ENCODE measurements around the gene TMEM255B.

Gene TMEM255B

DNA sequence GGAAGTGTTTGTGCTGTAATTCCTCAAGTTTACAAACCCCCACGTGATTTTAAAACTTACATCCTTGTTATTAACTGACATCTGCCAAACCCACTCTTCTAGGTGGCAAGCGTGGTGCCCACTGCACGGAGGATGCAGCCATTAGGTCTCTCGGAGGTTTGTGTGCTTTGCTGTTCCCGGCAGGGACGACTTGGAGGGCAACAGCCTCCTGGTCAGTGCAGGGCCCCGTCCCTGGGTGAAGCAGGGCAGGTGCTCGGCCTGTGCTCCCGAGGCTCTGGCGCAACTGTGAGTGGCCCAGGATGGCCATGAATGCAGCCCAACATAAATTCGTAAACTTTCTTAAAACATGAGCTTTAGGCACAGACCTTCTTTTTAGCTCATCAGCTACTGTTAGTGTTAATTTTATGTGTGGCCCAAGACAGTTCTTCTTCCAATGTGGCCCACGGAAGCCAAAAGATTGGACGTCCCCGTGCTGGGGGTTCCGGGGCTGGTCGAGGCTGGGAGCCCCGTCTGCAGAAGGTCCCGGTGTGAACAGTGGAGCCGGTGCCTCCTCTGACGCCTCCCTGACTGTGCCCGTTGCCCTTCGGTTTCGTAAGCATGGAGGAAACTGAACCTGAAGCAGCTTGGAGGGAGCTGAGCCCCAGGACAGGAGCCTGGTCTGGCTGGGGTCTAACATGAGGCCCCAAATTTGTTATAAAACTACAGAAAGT lies 93.0 kb downstream of the TMEM255B start:
- DNase-seq, result no peak

DNA sequence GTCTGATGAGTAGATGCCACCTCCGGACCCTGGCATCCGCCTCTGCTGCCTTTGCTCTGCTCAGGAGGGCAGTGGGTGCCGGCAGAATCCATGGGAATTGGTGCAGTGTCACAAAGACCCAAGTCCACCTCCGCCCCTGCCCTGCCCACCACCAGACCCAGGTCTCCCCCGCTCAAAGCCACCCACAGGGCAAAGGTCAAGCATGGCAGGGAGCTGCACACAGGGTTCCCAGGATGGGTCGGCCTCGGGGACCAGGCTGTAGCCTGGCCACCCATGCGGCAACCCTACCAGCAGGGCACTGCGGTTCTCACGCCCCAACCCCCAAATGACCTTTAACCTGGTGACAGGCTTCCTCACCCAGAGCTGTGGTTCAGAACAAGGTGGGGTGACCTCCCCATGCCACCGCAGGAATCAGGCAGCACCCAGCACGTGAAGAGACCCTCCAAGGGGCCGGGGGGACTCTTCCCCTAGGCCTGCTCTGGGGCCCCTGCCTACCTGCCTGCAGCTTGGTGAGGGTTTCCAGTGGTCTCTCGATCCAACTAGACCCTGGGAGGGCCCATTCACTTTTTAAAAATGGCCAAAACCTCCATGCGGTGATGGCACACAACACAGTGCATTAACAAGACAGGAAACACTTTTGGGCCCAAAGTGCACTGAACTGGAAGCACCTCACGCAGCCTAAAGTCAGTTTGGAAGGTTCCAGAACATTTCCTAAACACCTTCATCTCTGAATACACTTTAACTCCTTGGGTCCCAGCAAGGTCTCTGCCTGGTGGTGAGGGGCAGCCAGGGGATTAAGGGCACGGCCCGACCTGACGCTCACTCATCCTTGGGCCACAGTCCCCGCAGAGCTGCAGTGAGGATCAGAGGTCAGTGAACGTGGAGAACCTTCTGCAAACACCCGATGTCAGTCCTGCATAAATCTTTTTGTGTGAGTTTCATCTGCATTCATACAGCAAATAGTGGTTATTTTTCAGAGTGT lies 93.8 kb downstream of the TMEM255B start:
- no peak for DNase-seq

GRCh38 chr13:113853518-113854237 lies 94.7 kb downstream of the TMEM255B start:
- peak; percentile 16 to 31 for DNase-seq

DNA sequence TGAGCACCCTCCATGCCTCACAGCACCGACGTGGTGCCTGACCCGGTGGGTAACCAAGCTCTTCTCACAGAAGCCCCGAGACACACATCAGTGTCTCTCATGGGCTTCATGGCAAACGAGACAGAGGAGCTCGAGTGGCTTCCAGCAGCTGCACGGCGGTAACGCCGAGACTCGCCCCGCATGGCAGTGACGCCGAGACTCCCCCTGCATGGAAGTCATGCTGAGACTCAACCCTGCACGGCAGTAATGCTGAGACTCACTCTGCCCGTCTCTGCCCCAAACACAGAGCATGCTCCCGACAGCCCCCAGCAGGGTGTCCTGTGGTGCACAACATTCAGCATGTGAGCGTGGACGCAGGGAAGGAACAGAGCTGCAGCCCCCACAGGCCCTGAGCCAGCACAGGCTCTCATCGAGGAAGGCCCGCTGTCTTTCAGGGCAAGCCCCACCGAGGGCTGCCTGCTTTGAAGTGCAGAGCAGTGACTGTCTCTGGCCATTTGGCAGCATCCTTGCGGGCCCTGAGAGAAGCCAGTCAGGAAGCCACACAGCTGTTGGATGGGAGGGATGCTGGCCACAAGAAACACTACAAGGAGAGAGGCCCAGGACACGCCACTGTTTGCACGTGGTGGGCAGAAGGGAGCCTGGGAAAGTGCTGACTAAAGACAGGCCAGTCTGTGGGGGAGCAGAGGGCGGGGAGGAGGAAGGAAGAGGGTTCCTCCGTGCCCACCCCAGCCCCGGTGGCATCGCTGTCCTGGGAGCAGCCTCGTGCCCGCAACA lies 95.4 kb downstream of the TMEM255B start:
- DNase-seq, result peak; percentile 36 to 49

DNA sequence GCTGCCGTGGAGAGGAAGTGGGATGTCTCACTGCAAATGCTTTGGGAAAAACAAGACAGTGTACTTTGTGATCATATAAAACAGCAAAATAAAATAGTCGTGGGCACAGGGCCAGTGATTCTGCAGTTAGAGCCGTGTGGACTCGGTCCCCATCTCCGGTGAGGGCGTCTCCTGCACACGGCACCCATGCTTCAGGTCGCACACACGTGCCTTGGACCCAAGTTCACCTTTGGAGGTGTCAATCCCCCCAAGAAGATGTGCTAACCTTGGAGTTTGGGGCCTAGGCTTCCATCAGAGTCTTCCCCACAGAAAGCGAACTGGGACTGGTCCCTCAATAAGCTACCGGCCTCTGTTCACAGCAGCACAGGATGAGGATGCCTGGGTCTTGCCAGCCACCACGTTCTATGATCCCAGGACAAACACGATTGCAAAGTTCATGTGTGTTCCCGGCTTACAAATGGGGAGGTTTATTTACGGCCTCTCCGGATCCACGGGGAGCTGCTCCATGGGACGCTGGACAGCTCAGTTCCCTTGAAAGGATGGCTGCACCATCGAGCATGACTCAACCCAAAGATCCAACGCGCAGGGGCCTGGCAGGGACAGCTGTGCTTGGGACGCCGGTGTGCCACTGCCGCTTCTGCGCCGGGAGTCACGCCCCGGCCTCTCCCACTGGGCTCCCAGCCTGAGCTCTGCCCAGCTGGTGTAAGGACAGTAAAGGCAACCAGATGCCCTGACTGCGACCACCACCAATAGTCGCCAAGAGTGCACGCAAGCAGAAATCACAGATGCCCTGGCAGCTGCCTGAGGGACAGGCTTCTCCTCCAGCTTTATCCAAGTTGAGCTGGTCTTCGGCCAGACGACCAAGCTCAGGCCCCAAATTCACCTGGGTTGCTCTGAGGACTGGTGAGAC lies 96.2 kb downstream of the TMEM255B start:
- DNase-seq, result no peak

DNA sequence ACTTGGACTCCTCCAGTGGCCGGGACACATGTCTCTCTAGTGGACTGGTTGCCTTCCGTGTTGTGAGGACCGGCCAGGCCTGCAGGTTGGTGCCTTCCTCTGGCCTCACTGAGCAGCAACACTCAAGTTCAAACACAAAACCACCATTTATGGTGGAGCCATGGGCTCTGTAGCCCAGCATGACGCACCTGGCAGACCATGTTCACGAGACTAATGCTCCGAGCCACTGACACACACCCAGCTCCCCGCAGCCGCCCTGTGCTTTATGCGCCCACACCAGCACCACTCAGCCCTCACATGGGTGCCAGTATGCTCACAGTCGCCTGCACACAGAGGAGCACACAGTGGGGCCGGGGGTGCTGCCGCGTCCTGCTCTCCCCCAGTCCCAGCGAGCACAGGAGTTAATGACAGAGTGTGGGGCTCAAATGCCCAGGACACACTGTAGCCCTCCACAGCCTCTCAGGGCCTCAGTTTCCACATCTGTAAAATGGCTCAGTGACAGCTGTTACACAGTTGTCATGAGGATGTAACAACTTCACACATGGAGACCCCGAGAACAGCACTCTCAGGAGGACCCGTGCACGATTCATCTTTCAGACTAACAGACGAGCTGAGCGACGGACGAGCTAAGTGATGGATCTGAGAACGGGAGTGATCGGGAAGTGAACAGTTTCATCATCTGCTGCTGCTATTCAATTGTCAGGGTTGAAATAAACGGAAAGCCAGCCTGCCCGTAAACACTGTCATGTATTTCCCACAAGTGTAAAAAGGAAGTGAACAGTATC lies 97.1 kb downstream of the TMEM255B start:
- no peak for DNase-seq

GRCh38 chr13:113856716-113857065 lies 97.7 kb downstream of the TMEM255B start:
- no peak for DNase-seq

DNA sequence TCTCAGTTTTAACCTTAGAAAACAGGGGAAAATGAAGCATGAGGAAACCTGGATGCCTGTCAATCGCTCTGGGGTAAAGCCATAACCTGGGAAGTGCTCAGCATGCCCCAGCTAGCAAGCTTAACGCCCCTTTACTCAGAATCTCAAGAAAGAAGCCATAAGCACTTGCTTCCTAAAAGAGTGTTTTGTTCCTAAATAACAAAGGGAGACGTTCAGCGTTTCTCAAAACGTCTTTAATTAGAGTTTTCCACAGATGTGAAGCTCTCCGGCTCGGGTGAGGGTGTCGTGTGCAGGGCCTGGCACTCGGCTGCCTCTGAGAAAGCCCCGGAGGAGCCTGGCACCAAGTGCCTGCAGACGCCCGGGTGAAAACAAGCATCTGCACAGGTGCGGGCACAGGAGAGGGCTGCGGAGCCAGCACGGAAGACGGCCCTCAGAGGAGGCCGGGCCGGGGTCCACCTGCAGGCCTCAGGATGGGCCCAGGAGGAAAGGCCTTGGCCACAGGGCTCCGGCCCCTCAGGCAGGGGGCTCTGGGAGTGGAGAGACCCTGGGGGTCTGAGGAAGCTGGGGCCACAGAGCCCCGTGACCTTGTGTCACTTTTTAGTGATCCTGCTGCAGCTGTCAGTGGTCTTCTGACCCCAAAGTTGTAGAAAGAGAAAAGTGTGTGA lies 98.6 kb downstream of the TMEM255B start:
- no peak for DNase-seq

GRCh38 chr13:113859311-113860050 lies 100.5 kb downstream of the TMEM255B start:
- no peak for DNase-seq

- DNase-seq, result no peak
Measured at GRCh38 chr13:113860051-113860664, 101.1 kb downstream of the TMEM255B start.

DNA sequence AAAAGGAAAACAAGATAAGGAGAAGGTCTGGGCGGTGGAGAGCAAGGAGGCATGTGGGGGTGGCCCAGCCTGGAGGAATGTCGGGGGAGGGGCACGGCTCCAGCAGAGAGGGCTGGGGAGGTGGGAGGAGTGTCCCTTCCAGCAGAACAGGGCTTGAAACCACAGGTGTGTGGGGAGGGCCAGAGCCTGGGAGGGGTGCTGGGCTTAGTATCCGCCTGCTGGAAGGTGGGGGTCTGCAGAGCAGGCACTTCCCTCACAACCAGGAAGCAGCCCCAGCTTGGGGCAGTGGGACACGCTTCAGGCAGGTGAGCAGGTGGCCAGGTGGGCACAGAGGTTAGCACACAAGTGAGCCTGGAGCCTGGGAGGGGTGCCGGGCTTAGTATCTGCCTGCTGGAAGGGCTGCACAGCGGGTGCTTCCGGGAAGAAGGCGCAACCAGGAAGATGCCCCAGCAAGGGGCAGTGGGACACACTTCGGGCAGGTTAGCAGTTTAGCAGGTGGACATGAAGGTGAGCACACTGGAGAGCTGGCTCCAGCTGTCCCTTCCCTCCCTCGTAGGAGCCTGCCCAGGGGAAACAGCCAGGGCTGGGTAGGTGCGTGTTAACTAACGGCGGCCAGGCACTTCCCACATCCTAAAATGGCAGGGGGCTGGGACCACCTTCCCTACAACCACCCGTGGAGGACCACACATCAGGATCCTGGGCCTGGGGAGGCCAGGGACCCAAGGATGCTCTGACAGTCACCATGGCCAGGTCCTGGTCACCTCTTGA lies 101.8 kb downstream of the TMEM255B start:
- DNase-seq, result no peak

DNA sequence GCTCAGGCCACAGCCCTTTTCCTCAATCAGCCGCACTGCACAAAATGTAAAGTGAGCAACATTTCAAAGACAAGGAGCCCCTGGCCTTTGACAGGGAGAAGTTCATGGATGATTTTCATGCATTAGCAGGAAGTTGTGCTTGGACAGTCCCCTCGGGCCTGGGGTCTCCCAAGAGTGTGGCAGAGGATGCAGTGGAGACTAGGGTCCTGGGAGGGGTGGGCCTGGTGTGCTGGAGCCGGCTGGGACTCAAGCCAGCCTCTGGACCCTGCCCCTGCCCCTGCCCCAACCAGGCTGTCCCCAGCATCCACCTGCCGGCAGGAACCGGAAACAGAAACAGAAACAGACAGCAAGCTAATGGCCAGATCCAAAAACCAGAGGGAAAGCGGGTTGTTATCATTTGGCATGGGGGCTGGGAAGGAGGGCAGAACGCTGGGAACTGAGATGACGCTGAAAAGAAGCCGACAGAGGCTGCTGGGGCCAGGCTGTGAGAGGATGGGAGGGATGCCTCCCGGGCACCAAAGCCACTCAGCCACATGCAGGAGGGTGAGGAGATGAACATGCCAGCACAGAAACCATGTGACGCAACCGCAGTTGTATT lies 102.5 kb downstream of the TMEM255B start:
- DNase-seq, result no peak

DNA sequence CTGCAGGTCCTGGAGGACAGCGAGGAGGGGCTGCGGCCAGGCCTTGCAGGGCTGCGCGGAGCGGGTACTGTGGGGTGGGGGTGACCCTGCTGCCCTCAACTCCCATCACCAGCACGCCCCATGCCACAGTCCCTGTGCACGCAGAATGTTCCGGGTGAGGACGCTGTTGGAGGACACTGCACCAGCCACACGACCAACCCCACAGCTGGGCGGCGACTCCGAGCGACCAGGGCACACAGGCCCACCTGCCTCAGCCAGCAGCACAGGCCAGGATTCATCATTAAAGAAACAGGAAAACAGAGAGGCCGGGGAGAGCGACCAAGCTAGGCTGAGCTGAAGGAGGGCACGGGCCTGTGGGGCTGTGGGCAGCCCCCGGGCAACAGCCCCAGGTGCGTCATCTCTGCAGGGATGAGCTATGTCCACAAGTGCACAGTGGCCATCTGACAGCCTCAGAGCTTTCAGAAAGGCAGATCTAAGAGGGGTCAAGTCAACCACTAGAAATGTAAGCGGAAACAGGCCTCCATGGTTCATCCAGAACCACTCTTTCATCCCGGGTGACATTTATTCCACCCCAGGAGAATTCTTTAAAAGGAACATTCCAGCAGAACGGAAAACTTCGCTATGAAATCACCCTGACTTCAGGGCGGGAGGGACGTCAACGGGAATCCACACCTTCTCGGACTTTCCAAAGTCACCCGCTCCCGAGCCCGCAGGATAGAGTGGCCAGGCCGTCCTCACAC lies 103.3 kb downstream of the TMEM255B start:
- no peak for DNase-seq

DNA sequence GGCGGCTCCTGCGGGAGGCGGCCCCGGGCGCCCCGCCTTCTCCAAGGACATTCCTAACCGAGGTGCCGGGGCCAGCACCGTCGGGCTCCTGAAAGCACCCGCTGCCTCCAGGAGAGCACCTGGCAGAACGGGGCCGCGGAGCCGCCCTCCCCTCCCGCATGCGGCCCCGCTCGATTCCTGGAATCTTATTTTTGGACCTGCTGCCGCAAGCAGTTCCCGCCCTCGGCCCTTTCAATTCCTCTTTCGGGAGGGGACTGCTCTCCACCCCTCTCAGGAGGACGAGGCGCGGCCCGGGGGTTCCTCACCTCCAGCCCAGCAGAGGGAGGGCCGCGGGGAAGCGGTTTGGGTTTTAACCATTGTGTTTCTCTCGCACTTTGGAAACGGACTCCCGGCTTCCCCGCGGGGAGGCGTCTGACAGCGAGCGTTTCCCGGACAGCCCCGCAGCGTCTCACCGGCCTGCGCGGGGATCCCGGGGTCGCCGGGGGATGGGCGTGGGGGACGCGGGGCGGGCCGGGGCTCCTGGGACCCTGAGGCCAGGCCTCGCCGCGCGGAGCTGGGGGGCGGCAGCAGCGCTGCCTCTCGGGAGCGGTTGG lies 104.0 kb downstream of the TMEM255B start:
- DNase-seq, result peak; percentile 41 to 64

DNA sequence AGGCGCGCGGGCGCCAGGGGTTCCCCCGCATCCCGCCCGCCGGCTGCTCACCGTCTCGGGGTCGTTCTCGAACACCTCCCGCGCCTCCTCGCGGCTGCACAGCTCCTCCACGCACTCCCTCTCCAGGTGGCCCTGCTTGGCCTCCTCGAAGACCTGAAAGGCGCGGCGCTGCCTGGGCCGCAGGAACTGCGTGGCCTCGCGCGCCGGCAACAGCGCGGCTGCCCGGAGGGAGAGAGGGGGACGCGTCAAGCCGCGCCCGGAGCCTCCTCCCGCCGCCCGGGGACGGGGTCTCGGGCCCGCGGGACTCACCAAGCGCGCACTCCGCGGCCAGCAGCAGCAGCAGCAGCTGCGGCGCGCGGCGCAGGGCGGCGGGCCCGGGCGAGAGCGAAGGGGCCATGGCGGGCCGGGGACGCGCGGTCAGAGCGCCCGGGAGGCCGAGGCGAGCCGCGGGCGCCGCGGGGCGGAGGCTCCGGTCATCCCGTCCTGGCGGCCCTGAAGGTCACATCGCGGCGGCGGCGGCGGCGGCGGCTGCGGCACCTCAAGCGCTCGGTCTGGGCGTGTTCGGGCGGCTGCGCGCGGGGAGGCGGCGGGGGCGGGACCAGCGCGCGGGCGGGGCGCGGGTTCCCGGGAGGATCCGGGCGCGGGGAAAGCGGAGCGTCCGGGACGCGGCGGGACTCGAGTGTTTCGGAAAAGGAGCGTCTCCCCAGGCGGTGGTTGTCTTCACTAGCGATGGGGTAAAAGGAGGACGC lies 104.7 kb downstream of the TMEM255B start, which contains the start of gene GAS6:
GAS6 (minus strand) TSS at position 553 of the 749 bp plus-strand sequence; CDS start at position 397, 156 bp downstream.
- DNase-seq, result peak in 1 of 2 donors; percentile 18

All from inflammatory macrophage (primary cell).